HL-60 (cell line): ENCODE data around the gene BEGAIN.

Source experiments
- DNase-seq, 2 experiments: peaks; one replicate each; pipeline ENCODE4 v3.0.0-alpha.2; 2010 to 2020; ENCODE audit warnings: low read depth in 1 of 2, low spot score in 1 of 2
- H3K27ac ChIP-seq: fragments of 250-450 bp; sonication (Bioruptor Pico); replicated peaks from 2 replicates; pipeline ENCODE4 v1.5.1; 2020; ENCODE audit warnings: mild to moderate bottlenecking, moderate library complexity
- H3K27me3 ChIP-seq: fragments of 250-450 bp; sonication (Bioruptor Pico); 2 replicates; pipeline ENCODE4 v1.5.1; 2021; ENCODE audit warnings: mild to moderate bottlenecking, moderate library complexity; ENCODE audit not compliant: insufficient read depth, poor library complexity, severe bottlenecking
- H3K4me3 ChIP-seq: replicated peaks from 2 replicates; pipeline ENCODE4 v1.5.1; 2011; ENCODE audit warnings: mild to moderate bottlenecking, control low read depth, low read length; ENCODE audit not compliant: insufficient read depth
- GABPA ChIP-seq: IDR thresholded peaks from 2 replicates; pipeline ENCODE4 v1.6.1; 2012; ENCODE audit warnings: low read depth
- POLR2AphosphoS5 ChIP-seq: IDR thresholded peaks from 2 replicates; pipeline ENCODE4 v1.6.1; 2012; ENCODE audit warnings: low read depth
- SPI1 ChIP-seq: IDR thresholded peaks from 2 replicates; pipeline ENCODE4 v1.6.1; 2012; ENCODE audit warnings: low read depth, mild to moderate bottlenecking, borderline replicate concordance
- TF ChIP-seq, protein P1 (sequence below): IDR thresholded peaks from 2 replicates; pipeline ENCODE4 v1.6.1; 2012; ENCODE audit warnings: low read depth; ENCODE audit not compliant: insufficient replicate concordance
- TF ChIP-seq, protein P2 (sequence below): IDR thresholded peaks from one replicate; pipeline ENCODE4 v1.5.1; 2011; ENCODE audit warnings: low read length, control low read depth, inconsistent platforms; ENCODE audit not compliant: insufficient read depth

The BEGAIN gene

GRCh38 chr14:100539003-100539660 is 48.1 kb downstream of the BEGAIN start:
- TF ChIP-seq, protein P1, sequence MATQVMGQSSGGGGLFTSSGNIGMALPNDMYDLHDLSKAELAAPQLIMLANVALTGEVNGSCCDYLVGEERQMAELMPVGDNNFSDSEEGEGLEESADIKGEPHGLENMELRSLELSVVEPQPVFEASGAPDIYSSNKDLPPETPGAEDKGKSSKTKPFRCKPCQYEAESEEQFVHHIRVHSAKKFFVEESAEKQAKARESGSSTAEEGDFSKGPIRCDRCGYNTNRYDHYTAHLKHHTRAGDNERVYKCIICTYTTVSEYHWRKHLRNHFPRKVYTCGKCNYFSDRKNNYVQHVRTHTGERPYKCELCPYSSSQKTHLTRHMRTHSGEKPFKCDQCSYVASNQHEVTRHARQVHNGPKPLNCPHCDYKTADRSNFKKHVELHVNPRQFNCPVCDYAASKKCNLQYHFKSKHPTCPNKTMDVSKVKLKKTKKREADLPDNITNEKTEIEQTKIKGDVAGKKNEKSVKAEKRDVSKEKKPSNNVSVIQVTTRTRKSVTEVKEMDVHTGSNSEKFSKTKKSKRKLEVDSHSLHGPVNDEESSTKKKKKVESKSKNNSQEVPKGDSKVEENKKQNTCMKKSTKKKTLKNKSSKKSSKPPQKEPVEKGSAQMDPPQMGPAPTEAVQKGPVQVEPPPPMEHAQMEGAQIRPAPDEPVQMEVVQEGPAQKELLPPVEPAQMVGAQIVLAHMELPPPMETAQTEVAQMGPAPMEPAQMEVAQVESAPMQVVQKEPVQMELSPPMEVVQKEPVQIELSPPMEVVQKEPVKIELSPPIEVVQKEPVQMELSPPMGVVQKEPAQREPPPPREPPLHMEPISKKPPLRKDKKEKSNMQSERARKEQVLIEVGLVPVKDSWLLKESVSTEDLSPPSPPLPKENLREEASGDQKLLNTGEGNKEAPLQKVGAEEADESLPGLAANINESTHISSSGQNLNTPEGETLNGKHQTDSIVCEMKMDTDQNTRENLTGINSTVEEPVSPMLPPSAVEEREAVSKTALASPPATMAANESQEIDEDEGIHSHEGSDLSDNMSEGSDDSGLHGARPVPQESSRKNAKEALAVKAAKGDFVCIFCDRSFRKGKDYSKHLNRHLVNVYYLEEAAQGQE = no peak
- TF ChIP-seq POLR2AphosphoS5 (no peak), GABPA (no peak), SPI1 (no peak)
- TF ChIP-seq, protein P2, sequence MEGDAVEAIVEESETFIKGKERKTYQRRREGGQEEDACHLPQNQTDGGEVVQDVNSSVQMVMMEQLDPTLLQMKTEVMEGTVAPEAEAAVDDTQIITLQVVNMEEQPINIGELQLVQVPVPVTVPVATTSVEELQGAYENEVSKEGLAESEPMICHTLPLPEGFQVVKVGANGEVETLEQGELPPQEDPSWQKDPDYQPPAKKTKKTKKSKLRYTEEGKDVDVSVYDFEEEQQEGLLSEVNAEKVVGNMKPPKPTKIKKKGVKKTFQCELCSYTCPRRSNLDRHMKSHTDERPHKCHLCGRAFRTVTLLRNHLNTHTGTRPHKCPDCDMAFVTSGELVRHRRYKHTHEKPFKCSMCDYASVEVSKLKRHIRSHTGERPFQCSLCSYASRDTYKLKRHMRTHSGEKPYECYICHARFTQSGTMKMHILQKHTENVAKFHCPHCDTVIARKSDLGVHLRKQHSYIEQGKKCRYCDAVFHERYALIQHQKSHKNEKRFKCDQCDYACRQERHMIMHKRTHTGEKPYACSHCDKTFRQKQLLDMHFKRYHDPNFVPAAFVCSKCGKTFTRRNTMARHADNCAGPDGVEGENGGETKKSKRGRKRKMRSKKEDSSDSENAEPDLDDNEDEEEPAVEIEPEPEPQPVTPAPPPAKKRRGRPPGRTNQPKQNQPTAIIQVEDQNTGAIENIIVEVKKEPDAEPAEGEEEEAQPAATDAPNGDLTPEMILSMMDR = no peak
- H3K27me3 ChIP-seq = no peaks in the 10 kb centered on the region
- H3K4me3 ChIP-seq = no peak overlapping the region
- DNase-seq = no peak
- no peak overlapping the region for H3K27ac ChIP-seq

GRCh38 chr14:100538351-100539002 is 48.7 kb downstream of the BEGAIN start:
- DNase-seq = no peak
- H3K27ac ChIP-seq = no peak overlapping the region
- H3K4me3 ChIP-seq = no peak overlapping the region
- H3K27me3 ChIP-seq = no peaks in the 10 kb centered on the region
- TF ChIP-seq GABPA (no peak), SPI1 (no peak), POLR2AphosphoS5 (no peak)
- TF ChIP-seq, protein P1 = no peak
- TF ChIP-seq, protein P2 = no peak

- no peaks in the 10 kb centered on the region for H3K27me3 ChIP-seq
- no peak overlapping the region for H3K27ac ChIP-seq
- no peak for DNase-seq
- no peak overlapping the region for H3K4me3 ChIP-seq
- TF ChIP-seq, protein P1 = no peak
- TF ChIP-seq SPI1 (no peak), POLR2AphosphoS5 (no peak), GABPA (no peak)
- TF ChIP-seq, protein P2 = no peak
Measured at GRCh38 chr14:100537446-100538350, 49.5 kb downstream of the BEGAIN start.
